Right cardiac atrium (tissue), 5 donors: ENCODE measurements around the gene GNAI3. TPM values are rescaled to one million over a fixed set of nuclear protein-coding genes. Genes with fewer than 3 reads are reported as not detected.

Source experiments
- polyA plus RNA-seq: library from polyadenylated mRNA; stranded (reverse); fragments of 200-250 nt; gene quantifications from one replicate; pipeline ENCODE4 v1.2.3, GENCODE V29; 2013
- total RNA-seq, 4 donors: library from RNA; stranded (reverse); fragmentation: NEBNext Ultra II Directional; extraction: Animal tissue kit (Norgen Biotek cat#: 25700); gene quantifications; one replicate each; pipeline ENCODE4 v1.2.1, GENCODE V29; 2021
- donor health status: healthy with polysubstance abuse.
- donor health status: DM: no; HTN: yes; CAD: no.
- donor health status: DM: no; HTN: no; CAD: no.
- donor health status: DM: no; HTN: yes; CAD: no; lungs with severe emphysema.
- donor health status: DM: yes; HTN: yes; CAD: no.

The GNAI3 gene
- total and polyA plus RNA-seq, 5 donors, result 1.6 to 4.7 (median 2.7) TPM

Other genes starting within 250 kb of the GNAI3 start
- gene MYBPHL, start 241.6 kb upstream of the GNAI3 start, total RNA-seq, result 100 to 1,000 TPM; 115 to 521 (median 226) TPM
- 322 TPM for gene MYBPHL, start 241.6 kb upstream of the GNAI3 start, polyA plus RNA-seq
- gene SORT1, start 150.7 kb upstream of the GNAI3 start, total RNA-seq, result 100 to 1,000 TPM; 119 to 170 (median 138) TPM
- gene SORT1, start 150.7 kb upstream of the GNAI3 start, polyA plus RNA-seq, result 57.6 TPM
- 10 to 100 TPM; 49.1 to 60.2 (median 55.9) TPM for gene PSMA5, start 122.2 kb upstream of the GNAI3 start, total RNA-seq
- 49.8 TPM for gene PSMA5, start 122.2 kb upstream of the GNAI3 start, polyA plus RNA-seq
- gene SYPL2, start 82.1 kb upstream of the GNAI3 start, total RNA-seq, result 10 to 100 TPM in 2 of 4 donors, 1 to 10 TPM in 2; 8.9 to 12.9 (median 10.3) TPM
- gene SYPL2, start 82.1 kb upstream of the GNAI3 start, polyA plus RNA-seq, result 7.9 TPM
- 1 to 10 TPM; 1.4 to 3.3 (median 2.0) TPM for gene ATXN7L2, start 64.7 kb upstream of the GNAI3 start, total RNA-seq
- gene ATXN7L2, start 64.7 kb upstream of the GNAI3 start, polyA plus RNA-seq, result 2.6 TPM
- 1 to 10 TPM; 4.9 to 6.6 (median 5.5) TPM for gene CYB561D1, start 54.5 kb upstream of the GNAI3 start, total RNA-seq
- 2.8 TPM for gene CYB561D1, start 54.5 kb upstream of the GNAI3 start, polyA plus RNA-seq
- 10 to 100 TPM in 3 of 4 donors, 1 to 10 TPM in 1; 9.7 to 14.2 (median 12.9) TPM for gene AMIGO1, start 38.9 kb upstream of the GNAI3 start, total RNA-seq
- 5.3 TPM for gene AMIGO1, start 38.9 kb upstream of the GNAI3 start, polyA plus RNA-seq
- gene GPR61, start 8.7 kb upstream of the GNAI3 start, total RNA-seq, result 1 to 10 TPM in 1 of 4 donors, under 1 TPM in 3; 0.22 to 1.4 (median 0.69) TPM
- gene GPR61, start 8.7 kb upstream of the GNAI3 start, polyA plus RNA-seq, result 0.14 TPM
- not detected for gene GNAT2, start 71.0 kb downstream of the GNAI3 start, total RNA-seq
- not detected for gene GNAT2, start 71.0 kb downstream of the GNAI3 start, polyA plus RNA-seq
- gene AMPD2, start 71.2 kb downstream of the GNAI3 start, total RNA-seq, result 10 to 100 TPM; 18.8 to 26.1 (median 23.4) TPM
- gene AMPD2, start 71.2 kb downstream of the GNAI3 start, polyA plus RNA-seq, result 8.4 TPM
- 10 to 100 TPM; 31.2 to 57.8 (median 39.4) TPM for gene GSTM4, start 107.5 kb downstream of the GNAI3 start, total RNA-seq
- gene GSTM4, start 107.5 kb downstream of the GNAI3 start, polyA plus RNA-seq, result 47.9 TPM
- 10 to 100 TPM; 50.3 to 92.8 (median 72.6) TPM for gene GSTM2, start 119.4 kb downstream of the GNAI3 start, total RNA-seq
- gene GSTM2, start 119.4 kb downstream of the GNAI3 start, polyA plus RNA-seq, result 99.5 TPM
- 10 to 100 TPM in 1 of 4 donors, not detected in 3; 31.1 TPM for gene GSTM1, start 139.2 kb downstream of the GNAI3 start, total RNA-seq
- 38.9 TPM for gene GSTM1, start 139.2 kb downstream of the GNAI3 start, polyA plus RNA-seq
- gene GSTM5, start 163.6 kb downstream of the GNAI3 start, total RNA-seq, result 10 to 100 TPM in 2 of 4 donors, 1 to 10 TPM in 2; 5.3 to 13.7 (median 10.0) TPM
- 7.8 TPM for gene GSTM5, start 163.6 kb downstream of the GNAI3 start, polyA plus RNA-seq
- gene GSTM3, start 192.4 kb downstream of the GNAI3 start, total RNA-seq, result 100 to 1,000 TPM in 2 of 4 donors, 10 to 100 TPM in 2; 65.5 to 150 (median 112) TPM
- gene GSTM3, start 192.4 kb downstream of the GNAI3 start, polyA plus RNA-seq, result 279 TPM
- not detected for gene EPS8L3, start 215.3 kb downstream of the GNAI3 start, total RNA-seq
- gene EPS8L3, start 215.3 kb downstream of the GNAI3 start, polyA plus RNA-seq, result not detected